GM03348 (cell line): ENCODE results near the gene CRYAA.
"Not testable (repeated sequence)": the region's sequence is repeated elsewhere in the genome, so short reads cannot be mapped to it uniquely, and the experiment has no call there.

Experiments
- DNase-seq: peaks from one replicate; pipeline ENCODE4 v3.0.0; 2012; ENCODE audit warnings: low spot score

The CRYAA gene

GRCh38 chr21:43168708-43169107, at the start of gene CRYAA:
CRYAA (plus strand) TSS chr21:43169008; CDS start chr21:43169100, 92 bp downstream.
- DNase-seq = not testable (repeated sequence)

- not testable (repeated sequence) for DNase-seq
These were observed 38.7 kb upstream of the CRYAA start for GRCh38 chr21:43130094-43130493.

GRCh38 chr21:43134520-43134919, 34.3 kb upstream of the CRYAA start:
- not testable (repeated sequence) for DNase-seq

- DNase-seq = not testable (repeated sequence)
These were observed 29.9 kb upstream of the CRYAA start for GRCh38 chr21:43138944-43139343.

GRCh38 chr21:43141407-43141806, 27.4 kb upstream of the CRYAA start:
- DNase-seq = not testable (repeated sequence)

- not testable (repeated sequence) for DNase-seq
These were observed 22.2 kb upstream of the CRYAA start for GRCh38 chr21:43146637-43147036.

GRCh38 chr21:43147999-43148398, 20.8 kb upstream of the CRYAA start:
- DNase-seq = not testable (repeated sequence)

GRCh38 chr21:43149344-43149743, 19.5 kb upstream of the CRYAA start:
- DNase-seq = not testable (repeated sequence)

GRCh38 chr21:43153601-43154000, 15.2 kb upstream of the CRYAA start:
- not testable (repeated sequence) for DNase-seq

GRCh38 chr21:43159279-43160175, 9.3 kb upstream of the CRYAA start:
- not testable (repeated sequence) for DNase-seq

- DNase-seq = not testable (repeated sequence)
These were observed 6.7 kb upstream of the CRYAA start for GRCh38 chr21:43161826-43162707.

- DNase-seq = not testable (repeated sequence)
These were observed 6.1 kb upstream of the CRYAA start for GRCh38 chr21:43162708-43163205.

- not testable (repeated sequence) for DNase-seq
These were observed 4.0 kb upstream of the CRYAA start for GRCh38 chr21:43164823-43165222.

- not testable (repeated sequence) for DNase-seq
These were observed 3.1 kb upstream of the CRYAA start for GRCh38 chr21:43165734-43166133.

GRCh38 chr21:43169230-43169886, 550 bp downstream of the CRYAA start:
- DNase-seq = not testable (repeated sequence)

- DNase-seq = not testable (repeated sequence)
These were observed 1.1 kb downstream of the CRYAA start for GRCh38 chr21:43169891-43170290.

GRCh38 chr21:43172812-43173211, 4.0 kb downstream of the CRYAA start:
- DNase-seq = not testable (repeated sequence)

GRCh38 chr21:43173438-43173837, 4.6 kb downstream of the CRYAA start:
- not testable (repeated sequence) for DNase-seq

GRCh38 chr21:43173930-43174329, 5.1 kb downstream of the CRYAA start:
- DNase-seq = not testable (repeated sequence)

GRCh38 chr21:43174998-43175397, 6.2 kb downstream of the CRYAA start:
- not testable (repeated sequence) for DNase-seq

- DNase-seq = not testable (repeated sequence)
These were observed 7.8 kb downstream of the CRYAA start for GRCh38 chr21:43176621-43177020.
